NCI-H146 treated with DMSO at 0.1 percent for 48 hours (cell line): ENCODE results near the gene HS6ST1.

ENCODE experiments used
- DNase-seq: peaks from one replicate; lab custom pipeline; 2025; ENCODE audit not compliant: unreplicated experiment; lab: John Stamatoyannopoulos, UW

The HS6ST1 gene

GRCh38 chr2:128284037-128284441 lies 34.6 kb downstream of the HS6ST1 start:
- DNase-seq: no peak

DNA sequence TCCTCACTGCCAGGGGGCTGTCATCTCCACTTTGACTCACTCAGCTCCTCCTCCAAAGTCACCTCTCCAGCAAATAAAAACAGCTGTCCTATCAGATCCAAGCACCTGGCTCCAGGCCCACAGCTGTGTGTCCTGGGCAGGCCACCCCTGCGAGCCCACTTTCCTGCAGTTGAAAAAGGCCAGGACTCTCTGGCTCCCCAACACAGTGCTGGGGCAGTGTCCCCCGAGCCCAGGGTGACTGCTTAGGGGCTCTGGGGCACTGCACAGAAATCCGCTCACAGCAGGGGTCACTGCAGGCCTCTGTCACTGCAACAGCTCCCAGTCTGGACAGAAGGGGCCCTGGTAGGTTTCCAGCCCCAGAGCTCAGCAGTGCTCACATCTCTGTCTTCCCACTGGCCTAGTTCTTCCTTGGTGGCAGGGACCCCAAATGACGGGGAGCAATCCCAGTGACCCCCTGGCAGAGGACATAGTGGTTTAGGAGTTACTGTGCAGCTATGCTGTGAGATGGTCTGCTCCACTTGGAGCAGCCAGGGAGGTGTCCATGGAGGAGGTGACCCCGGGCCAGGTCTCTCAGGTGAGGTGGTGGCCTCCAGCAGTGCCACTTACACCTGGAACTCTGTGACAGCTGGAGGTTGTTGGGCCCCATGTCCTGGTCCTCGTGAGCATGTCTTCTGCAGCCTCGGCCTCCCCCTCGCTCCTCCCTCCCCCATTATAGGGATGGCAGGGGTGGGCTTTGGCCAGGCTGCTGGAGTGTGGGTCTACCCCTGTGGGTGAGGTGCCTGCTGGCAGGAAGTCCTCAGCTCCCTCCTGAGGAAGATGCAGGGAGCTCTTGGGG lies 35.5 kb downstream of the HS6ST1 start:
- no peak for DNase-seq

DNA sequence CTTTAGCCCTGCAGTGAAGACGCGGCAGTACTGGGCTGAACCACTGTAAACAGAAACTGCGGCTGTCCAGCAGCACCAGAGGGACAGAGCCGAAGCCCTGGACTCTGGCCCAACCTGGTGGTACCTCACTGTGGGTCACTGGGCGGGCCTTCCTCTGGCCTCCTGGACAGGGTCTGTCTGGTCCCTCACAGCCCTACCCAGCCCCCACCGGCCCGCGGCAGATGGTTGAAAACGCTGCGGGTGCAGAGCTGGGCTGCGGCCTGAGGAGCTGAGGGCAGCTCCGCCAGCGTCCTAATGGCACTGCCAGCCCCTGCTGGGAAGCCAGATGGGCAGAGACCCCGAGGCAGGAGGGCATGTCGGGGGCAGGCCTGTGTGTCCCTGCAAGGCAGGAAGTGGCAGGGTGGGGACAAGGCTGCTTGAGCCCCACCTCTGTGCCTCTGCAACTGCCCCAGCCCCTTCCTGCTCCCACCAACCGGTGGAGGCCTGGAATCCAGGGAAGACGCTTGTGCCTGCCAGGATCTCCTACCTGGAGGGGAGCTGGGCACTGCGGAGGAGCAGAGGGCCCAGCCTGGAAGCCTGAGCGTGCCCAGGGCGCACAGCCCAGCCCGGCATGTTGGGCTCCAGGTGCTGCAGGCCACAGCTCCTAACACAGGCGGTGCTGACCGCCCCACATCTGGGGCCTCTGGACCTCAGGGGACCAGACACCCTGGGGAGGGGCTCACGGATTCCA lies 36.3 kb downstream of the HS6ST1 start:
- DNase-seq: no peak

- DNase-seq: no peak
These were observed 36.8 kb downstream of the HS6ST1 start for GRCh38 chr2:128281852-128282245.

DNA sequence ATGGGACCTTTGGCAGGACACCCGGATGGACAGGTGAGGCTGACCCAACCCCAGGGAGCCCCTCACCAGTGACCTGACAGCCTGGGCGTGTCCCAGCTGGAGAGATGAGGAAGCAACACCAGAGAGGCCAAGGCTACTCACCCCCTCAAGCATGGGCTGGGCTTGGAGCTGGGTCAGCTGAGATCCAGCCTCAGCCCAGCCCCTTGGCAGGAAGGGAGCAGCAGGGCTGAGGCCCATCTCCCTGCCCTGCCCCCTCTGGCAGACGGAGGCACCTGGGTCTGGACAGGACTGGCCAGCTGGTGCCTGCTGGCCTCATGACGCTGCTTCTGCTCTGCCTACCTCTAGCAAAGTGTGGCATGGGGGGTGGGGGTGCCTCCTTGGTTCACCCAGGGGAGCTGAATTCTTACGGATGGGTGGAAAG lies 37.8 kb downstream of the HS6ST1 start:
- DNase-seq: no peak

DNA sequence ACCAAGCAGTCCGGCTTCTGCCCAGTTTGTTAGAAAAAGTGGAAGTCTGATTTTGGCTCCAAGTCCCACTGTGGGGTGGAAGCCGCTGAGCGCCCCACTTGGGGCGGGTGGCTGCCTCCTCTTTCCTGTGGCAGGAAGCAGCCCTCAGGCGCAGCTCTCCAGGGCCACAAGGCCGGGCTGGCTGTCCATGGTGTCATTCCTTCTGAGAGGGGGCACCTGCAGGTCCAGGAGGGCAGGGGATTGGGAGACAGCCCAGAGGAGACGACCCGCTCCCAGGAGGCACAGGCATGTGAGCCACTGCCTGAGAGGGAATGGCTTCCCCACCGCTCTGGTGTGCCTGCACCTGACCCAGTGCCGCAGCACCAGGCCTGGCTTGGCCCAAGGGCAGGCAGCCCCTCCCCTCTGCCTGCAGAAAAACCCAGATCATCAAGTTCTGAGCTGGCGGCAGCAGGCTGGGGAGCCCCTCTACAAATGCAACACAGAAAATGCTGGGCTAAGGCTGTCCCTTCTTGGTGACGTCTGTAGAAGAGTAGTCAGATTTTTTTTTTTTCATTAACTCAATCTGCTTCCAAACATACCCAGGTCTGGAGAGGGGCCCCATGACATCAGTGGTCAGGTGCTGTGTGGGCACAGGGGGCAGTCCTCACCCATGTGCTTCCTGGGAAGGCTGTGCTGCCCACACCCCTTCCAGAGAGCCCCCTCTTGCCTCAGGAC lies 38.4 kb downstream of the HS6ST1 start:
- no peak for DNase-seq

DNA sequence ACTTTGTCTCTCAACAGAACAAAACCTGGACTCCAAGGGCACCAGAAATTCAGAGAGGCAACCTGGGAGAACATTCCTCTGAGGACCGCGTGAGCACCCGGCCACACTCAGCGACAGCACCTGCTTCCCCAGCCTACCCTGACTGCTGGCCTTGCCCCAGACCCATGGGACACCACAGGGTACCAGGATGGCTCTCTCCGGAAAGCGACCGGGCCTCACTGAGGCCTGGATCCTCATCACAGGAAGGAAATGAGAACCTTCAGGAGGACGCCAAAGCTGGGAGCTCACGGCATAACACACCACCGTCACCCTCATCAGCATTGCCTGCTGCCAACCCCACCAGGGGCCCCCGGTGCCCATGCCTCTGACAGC lies 38.9 kb downstream of the HS6ST1 start:
- no peak for DNase-seq

DNA sequence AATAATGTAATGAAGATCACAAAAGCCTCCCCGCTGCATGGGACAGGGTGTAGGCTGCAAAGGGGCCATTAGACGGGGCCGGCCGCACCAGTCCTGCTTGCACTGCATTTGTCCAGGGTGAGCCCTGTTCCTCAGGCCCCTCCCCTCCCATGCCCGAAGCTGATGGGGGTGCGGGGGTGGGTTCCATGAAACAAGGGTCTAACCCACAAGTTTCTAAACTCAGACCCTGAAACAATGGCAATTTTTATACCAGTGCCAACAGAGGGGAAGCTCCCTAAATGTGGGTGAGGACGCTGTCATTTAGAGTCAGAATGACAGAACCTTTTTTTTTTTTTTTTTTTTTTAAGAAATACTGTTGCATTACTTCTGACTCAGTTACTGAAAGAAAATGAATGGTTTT lies 39.7 kb downstream of the HS6ST1 start:
- no peak for DNase-seq

- no peak for DNase-seq
These were observed 40.5 kb downstream of the HS6ST1 start for GRCh38 chr2:128277961-128278681.

GRCh38 chr2:128276878-128277675 lies 41.6 kb downstream of the HS6ST1 start:
- DNase-seq: no peak

DNA sequence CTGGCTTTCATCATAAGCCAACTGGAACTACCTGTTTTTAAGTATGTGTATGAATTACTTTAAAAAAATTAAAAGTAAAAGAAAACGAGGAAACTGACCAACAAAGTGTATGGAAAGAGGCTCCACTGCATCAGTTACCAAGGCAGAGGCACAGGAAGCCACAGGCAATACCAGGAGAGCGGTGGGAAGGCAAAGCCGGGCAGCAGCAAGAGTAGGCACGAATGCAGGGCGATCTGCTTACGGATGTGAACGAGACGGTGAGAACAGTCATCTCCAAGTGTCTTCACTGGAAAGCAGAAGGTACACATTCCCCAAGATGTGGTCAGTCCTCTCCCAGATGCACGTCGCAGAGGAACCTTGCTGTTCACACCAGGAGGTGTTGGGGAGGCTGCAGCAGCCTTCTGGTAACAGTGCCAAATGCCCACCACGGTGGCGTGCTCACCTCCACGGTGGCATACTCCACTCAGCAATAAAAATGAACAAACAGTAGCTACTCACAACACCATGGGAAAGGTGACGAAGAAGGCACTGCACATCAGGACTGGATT lies 43.1 kb downstream of the HS6ST1 start:
- DNase-seq: no peak

GRCh38 chr2:128274218-128274617 lies 44.5 kb downstream of the HS6ST1 start:
- DNase-seq: no peak

- DNase-seq: no peak
These were observed 45.1 kb downstream of the HS6ST1 start for GRCh38 chr2:128273469-128274081.

DNA sequence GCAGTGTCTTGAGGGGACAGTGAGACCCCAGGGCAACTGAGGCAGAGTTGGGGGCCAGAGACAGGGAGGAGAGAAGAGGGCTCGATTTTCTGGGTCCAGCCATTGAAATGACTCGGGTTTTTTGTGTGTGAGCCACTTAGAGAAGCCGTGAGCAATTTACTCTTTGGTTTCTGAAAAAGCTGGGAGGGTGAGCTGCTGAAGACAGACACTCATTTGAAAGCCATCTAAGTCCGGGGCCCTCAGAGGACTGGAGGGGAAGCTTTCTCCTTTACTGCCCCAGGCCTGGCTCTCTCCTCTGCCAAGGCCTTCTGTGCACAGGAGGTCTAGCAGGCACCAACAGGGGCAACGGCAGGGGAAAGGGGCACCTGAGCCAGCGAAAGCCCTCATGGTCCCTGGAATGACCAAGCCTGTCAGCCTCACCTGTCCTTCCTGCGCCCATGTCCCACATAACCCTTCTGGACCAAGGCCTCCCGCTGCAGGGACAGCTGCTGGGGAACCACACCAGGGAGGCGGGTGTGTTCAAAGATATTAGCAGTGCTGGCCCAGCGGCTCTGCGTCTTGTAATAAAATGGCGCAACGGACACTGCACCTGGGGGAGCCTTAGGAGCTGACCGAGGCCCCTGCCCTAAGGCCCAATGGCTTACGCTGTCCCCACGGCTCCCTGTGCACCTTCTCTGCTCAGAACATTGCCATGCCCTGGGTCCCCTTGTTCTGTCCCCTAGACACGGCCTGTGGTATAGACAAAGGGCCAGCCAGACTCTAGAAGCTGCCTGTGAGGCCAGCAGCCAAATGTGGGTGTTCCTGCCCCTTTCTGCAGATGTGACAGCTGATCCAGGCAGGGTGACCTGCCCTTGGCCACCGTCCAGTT lies 45.8 kb downstream of the HS6ST1 start:
- DNase-seq: no peak

- DNase-seq: no peak
These were observed 46.6 kb downstream of the HS6ST1 start for GRCh38 chr2:128271911-128272600.

GRCh38 chr2:128271597-128271910 lies 47.1 kb downstream of the HS6ST1 start:
- no peak for DNase-seq

DNA sequence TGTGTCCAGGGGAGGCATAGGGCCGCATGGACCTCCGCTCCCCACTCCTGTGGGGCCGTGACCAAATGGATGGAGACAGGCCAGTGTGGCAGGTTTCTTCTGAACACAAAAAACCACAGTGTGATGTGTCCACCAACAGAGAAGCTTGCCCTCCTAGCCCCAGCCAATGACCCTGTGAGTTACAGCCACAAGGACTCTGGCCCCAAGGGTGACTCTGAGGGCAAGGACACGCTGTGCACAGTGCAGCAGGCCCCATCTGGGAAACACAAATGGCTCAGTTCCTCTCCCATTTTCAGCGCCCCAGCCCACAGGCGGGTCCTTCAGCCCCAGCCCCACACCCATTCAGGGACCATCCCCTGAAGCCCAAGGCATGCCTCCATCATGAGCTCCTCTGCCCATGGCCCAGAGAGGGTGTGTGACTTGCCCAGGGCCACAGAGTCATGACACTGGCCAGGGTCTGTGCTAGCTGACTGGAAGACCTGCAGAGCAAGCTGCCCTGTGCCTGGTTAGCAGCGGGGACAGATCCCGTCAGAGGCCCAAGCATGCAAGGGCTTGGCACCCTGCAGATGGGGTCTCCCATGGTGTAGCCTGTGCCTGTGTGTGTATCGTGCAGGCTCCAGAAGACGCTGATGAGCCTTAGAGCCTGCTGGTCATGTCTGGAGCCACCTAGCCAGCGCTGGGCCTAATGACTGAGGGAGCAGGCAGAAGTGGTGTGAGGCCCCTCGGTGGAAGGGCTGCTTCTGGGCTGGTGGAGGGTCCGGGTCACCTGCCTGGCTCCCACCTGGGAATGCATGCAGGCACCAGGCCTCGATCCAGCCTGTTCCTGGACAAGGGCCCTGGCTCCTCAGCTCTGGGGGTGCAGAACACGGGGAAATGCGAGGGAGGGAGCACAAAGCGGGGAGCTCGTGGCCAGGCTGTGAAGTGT lies 47.7 kb downstream of the HS6ST1 start:
- DNase-seq: no peak
